GM19468 (cell line): ENCODE results near the gene SPON2.

Experiments used
- ATAC-seq: cut with Tn5 transposase; IDR thresholded peaks from one replicate; pipeline ENCODE4 v1.9.1; 2021; ENCODE audit warnings: mild to moderate bottlenecking, moderate library complexity, moderate number of reproducible peaks; ENCODE audit not compliant: unreplicated experiment; ENCODE audit errors: extremely low read depth

The SPON2 gene

GRCh38 chr4:1209821-1210220, 37.4 kb upstream of the SPON2 start:
- ATAC-seq: no peak

DNA sequence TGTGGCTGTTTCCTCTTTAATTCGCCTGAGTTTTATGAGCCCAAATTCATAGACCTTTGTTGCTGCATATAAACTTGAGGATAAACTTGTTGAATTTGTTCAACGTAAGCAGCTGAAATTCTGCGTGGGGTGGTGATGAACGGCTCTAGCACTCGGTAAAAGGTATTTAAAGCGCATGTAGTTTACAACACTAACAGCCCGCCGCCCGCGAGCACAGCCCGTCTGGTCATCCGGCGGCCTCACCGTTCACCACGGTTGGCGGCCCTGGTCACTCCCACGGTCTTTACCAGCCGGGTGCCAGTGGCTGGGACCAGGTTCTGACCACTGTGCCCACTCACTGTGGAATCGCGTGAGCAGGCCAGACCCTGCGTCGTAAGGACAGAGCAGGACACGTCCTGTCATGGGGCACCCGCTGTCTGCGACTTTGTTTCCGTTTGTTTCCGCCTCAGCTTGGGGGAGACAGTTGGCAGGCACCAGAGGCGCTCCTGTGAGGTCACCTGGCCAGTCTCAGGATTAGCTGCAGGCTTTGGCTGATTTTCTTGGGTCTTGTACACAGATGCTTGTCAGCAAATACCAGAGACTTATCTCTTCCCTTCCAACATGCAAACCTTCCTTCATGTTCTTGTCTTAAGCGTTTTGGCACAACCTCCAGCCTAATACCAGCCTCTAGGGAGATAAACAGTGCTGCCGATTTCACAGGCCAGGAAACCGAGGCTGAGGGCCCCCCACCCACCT, 36.8 kb upstream of the SPON2 start:
- no peak for ATAC-seq

- ATAC-seq: no peak
Measured at GRCh38 chr4:1208266-1208961, 36.0 kb upstream of the SPON2 start.

DNA sequence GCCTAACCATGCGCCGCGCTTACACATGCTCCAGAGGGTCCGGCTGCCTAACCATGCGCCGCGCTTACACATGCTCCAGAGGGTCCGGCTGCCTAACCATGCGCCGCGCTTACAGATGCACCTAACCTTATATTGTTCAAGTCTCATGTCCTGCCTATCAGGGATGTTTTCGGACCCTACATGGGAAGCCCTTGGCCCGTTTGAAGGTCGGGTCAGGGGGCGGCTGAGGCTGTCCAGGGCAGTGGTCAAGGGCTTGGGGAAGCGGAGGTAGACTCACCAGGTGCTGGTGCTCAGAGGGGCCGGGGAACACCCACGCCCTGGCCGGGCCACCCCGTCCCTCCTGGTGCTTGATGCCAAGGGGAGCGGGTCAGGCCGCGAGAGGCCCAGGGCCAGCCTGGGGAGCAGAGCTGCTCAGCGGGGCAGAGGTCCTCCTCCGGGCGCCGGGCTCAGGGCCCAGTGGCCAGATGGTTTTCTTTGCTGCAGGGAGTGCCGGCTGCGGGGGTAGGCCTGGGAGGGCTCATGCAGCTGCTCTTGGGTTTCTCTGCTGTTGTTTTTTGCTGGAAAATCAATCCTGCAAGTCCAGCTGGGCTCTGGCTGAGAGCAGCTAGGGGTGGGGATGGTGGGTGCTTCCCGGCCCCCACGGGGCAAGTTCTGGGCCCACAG, 35.4 kb upstream of the SPON2 start:
- no peak for ATAC-seq

DNA sequence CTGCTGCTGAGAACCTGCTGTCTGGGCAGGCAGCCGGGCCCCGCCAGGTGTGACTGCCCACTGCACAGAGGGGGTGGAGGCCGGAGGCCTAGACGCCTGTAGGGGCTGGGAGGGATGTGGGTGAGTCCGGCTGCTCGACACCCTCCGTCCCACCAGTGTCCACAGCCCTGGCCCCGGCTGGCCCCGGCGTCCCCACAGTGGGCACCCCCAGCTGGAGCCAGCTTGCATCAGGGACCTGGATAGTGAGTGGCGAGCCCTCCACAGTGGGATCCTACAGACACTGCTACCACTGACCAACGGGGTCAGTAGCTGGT, 34.7 kb upstream of the SPON2 start:
- no peak for ATAC-seq

- ATAC-seq: no peak
Measured at GRCh38 chr4:1206299-1207156, 34.1 kb upstream of the SPON2 start.

DNA sequence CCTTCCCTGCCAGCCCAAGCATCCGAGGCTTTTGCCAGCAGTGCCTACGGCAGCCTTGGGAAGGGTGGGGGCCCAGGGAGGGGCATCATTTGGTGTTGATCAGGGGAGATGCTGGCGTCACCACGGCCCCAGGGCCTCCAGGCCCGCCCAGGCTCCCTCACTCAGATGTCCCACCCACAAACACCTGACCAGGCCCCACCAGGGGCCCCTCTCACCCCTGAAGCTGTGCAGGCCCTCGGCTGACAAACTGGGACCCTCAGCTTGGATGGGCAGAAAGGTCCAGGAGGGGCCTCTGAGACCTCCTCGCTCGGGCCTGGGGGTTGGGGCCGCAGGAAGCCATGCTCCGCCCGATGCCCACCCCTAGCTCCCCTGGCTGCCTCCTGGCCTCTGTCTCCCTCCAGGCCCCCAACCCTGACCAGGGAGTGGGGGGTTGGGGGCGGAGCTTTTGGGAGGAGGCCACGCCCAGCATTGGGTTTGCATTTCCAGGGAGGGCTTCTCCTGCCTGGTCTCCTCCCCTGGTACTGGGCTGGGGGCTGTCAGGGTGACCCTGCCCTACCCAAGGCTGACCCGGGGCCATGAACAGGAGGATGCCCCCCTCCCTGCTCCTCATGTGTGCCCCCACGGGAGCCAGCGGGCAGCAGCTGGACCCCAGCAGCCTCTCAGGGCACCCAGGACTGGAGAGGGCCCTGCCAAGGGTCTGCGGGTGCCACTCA, 33.4 kb upstream of the SPON2 start:
- no peak for ATAC-seq

DNA sequence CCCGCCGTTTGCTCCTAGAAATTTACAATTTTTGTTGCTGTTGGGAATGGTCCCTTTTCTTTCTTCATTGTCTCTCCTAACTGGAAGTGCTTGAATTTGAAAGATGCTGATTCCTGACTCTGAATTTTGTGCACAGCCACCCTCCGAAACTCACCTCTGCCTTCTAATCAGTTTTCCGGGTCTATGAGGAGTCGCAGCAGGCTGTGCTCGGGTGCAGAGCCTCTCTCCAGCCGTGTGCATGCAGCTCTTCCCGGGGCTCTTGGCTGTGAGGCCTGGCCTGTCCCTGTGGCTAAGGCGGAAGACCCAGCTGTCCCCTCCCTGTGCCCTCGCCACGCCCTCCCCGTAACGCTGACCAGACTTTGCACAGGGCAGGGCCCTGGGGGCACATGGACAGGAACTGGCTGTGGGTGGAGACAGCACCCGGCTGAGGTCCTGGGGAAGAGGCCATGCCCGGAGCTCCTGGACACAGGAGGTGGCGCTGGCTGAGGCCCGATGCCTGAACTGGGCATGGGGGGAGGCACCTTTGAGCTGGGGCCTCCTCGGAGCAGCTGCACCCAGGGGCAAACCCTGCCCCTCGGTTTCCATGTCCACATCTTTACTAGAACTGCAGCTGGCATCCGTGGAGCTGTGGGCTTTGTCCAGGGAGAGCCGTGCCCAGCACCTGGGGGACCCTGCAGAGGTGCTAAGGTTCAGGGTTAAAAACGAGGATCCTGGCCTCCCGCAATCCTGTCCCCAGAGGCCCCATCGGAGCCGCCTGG, 32.6 kb upstream of the SPON2 start:
- no peak for ATAC-seq

GRCh38 chr4:1204286-1204827, 32.0 kb upstream of the SPON2 start:
- no peak for ATAC-seq

DNA sequence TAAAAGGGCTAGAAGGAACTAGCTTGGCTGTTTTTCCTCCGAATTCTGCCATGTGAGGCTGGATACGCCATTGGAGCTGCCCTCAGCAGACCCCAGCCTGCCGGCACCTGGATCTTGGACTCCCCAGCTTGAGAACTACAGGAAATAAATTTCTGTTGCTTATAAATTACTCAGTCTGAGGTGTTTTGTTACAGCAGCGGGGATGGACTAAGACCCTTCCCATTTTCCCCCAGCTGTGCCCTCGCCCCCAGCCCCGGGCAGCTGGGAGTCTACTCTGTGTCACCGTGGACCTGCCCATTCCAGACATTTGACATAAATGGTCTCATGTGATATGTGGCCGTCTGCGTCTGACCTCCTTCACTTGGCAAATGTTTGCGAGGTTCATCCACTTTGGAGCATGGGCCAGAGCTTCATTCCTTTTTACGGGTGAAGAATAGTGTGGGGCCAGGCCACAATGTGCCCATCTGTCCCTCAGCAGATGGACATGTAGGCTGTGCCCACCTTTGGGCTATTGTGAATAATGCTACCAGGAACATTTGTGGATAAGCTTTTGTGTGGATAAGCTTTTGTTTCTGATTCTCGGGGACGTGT, 30.7 kb upstream of the SPON2 start:
- no peak for ATAC-seq

DNA sequence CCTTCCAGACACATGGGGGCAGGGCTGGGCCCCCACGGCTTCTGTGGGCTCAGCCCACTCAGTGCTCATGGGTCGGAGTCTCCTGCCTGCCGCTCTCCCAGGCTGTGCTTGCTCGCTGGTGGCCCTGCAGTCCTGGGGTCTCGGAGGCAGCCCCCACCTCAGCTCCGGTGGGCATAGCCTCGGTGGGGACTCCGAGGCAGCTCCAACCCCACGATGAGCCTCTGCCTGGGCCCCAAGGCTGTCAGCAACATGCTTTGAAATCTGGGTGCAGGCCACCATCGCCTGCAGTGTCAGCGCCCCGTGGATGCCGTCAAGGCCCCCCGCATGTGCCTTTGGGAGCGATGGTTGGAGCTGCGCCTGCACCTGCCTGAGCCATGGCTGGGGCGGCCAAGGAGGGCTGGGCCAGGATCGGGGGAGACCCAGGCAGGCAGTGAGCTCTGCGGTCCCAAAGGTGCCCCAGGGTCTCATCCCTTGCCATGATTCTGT, 30.2 kb upstream of the SPON2 start:
- no peak for ATAC-seq

DNA sequence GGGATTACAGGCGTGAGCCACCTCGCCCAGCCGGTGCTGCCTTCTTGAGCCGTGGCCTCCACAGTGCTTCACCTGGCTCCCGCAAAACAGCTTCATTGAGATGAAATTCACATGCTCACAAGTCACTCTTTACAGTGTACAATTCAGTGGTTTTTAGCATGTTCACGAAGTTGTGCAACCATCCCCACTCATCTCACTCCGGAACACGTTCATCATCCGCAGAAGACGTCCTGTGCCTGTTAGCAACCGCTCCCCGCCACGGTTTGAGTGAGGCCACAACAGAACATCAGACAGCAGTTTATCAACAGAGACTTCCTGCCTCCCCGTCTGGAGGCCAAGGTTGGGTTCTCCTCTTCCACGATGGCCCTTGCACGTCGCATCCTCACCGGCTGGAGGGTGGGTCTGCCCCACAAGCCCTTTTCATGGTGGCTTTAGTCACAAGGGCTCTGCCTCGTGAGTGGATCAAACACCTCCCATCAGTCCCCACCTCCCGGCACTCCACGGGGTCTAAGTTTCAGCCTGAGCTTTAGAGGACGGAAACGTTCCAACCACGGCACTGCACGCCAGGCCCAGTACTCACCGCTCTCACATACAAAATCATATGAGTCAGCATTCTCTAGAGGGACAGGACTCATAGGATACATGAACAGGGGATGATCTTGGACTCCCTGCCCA, 29.6 kb upstream of the SPON2 start:
- no peak for ATAC-seq

DNA sequence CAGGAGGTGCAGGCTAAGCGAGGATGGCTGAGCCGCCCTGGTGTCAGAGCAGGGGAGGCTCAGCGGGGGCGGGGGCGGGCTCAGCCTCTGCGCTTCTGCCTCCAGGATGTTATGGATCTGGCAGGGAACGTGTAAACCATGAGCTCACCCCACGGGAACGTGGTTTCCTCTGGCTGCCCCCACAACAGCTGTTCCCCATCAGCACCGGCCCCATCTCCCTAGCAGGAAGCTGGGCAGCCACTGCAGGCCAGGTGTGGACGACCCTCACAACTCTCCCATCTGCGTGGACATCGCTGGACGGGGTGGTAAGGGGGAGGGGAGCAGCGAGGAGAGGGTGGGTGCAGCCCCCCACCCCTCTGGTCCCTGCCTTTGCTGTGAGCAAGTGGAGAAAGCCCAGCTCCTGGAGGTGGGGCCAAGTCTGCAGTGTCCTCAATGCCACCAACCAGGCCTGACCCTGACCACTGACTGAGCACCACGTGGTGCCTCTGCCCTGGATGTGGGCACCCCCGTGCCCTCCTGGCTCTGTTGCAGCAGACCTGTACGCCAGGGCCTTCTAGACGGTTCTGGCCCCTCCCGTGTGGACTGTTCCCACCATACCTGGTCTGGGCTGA, 28.1 kb upstream of the SPON2 start:
- ATAC-seq: no peak

DNA sequence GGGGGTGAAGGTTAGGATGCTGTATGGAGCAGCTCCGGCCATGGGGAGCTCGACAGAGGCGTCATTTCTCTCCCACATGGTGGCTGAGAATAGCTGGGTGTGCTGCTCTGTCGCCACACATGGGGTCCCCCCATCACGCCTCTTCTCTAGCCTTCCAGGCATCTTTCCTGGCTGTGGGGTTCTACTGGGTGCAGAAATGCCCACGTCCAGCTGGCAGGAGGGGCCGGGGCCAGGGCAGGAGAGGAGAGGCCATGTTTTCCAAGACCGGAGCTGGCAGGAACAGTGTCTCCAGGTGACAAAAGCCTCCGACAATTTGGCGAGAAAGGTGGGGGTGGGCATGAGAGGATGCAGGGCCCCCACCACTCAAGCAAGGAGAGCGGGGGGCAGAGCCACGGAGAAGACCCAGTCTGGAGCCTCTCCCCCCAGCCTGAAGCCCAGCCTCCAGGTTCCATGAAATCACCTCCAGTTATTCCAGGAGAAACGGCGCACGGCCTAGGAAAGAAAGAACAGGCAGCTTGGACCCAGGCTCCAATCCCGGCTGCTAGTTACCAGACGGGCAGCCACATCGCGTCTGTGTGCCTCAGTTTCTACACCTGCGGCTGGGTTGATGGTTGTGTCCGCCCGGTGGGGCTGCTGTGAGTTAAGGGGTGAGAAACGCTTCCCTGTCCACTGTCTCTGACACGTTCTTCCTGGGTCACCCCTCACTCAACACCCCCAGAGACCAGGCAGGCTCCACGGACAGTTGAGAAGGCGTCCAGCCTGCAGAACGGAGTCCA, 27.4 kb upstream of the SPON2 start:
- ATAC-seq: no peak

DNA sequence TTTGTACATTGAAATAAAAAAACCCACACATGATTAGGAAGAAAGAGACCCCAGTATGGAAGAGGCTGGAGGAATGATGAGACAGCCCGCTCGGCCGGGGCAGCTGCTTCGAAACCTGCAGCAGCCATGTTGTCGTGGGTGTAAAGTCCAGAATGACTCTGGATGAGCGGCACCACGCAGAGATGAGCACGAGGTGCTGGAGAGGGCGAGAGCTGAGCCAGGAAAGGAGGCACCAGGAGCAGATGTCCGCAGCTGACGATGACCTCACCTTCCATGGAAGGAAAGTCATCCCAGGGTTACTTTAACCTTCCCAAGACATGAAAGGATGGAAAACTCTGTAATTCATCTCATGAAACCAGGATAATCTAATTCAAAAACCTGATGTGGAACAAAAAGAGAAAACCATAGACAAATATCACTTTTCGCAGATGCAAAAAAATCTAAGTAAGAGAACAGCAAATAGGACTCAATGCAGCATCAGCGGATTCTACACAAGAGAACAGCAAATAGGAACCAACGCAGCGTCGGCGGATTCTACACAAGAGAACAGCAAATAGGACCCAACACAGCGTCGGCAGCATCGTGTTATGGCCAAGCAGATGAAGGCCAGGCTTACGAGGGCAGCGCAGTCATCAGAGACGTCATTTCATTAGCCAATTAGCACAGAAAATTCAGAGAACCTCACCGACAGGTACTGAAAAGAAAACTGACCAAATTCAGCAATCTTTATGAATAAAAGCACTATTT, 25.9 kb upstream of the SPON2 start:
- ATAC-seq: no peak
